ENCODE measurements around the gene SRD5A1.

The SRD5A1 gene

GRCh38 chr5:6674886-6675285, 41.6 kb downstream of the SRD5A1 start:
- DNase-seq (ENCODE audit: low read depth in 1 of 2, low spot score in 1 of 2): no peak
- H3K27me3 ChIP-seq (ENCODE audit: insufficient read depth, poor library complexity, severe bottlenecking): no peaks in the 10 kb centered on the region
- H3K27ac ChIP-seq (replicated peaks): no peak overlapping the region
- H3K4me3 ChIP-seq (replicated peaks; ENCODE audit: insufficient read depth, low read length): no peak overlapping the region
- TF ChIP-seq REST (IDR thresholded peaks at IDR 0.05; ENCODE audit: insufficient replicate concordance, low read depth): no peak
- no peak for TF ChIP-seq CTCF (IDR thresholded peaks at IDR 0.05; ENCODE audit: insufficient read depth, low read length)
- no peak for TF ChIP-seq SPI1 (IDR thresholded peaks at IDR 0.05; ENCODE audit: borderline replicate concordance, low read depth)
- no peak for TF ChIP-seq POLR2AphosphoS5 (IDR thresholded peaks at IDR 0.05; ENCODE audit: low read depth)
- TF ChIP-seq GABPA (IDR thresholded peaks at IDR 0.05; ENCODE audit: low read depth): no peak

GRCh38 chr5:6675784-6676491, 42.7 kb downstream of the SRD5A1 start:
- no peak overlapping the region for H3K4me3 ChIP-seq (replicated peaks; ENCODE audit: insufficient read depth, low read length)
- TF ChIP-seq CTCF (IDR thresholded peaks at IDR 0.05; ENCODE audit: insufficient read depth, low read length): no peak
- TF ChIP-seq POLR2AphosphoS5 (IDR thresholded peaks at IDR 0.05; ENCODE audit: low read depth): no peak
- TF ChIP-seq REST (IDR thresholded peaks at IDR 0.05; ENCODE audit: insufficient replicate concordance, low read depth): no peak
- no peak for TF ChIP-seq GABPA (IDR thresholded peaks at IDR 0.05; ENCODE audit: low read depth)
- no peak for TF ChIP-seq SPI1 (IDR thresholded peaks at IDR 0.05; ENCODE audit: borderline replicate concordance, low read depth)
- H3K27ac ChIP-seq (replicated peaks): no peak overlapping the region
- H3K27me3 ChIP-seq (ENCODE audit: insufficient read depth, poor library complexity, severe bottlenecking): no peaks in the 10 kb centered on the region
- DNase-seq (ENCODE audit: low read depth in 1 of 2, low spot score in 1 of 2): peak in 1 of 2 experiments; percentile 13

GRCh38 chr5:6676702-6677101, 43.5 kb downstream of the SRD5A1 start:
- DNase-seq (ENCODE audit: low read depth in 1 of 2, low spot score in 1 of 2): no peak
- H3K27me3 ChIP-seq (ENCODE audit: insufficient read depth, poor library complexity, severe bottlenecking): no peaks in the 10 kb centered on the region
- TF ChIP-seq SPI1 (IDR thresholded peaks at IDR 0.05; ENCODE audit: borderline replicate concordance, low read depth) (no peak), REST (IDR thresholded peaks at IDR 0.05; ENCODE audit: insufficient replicate concordance, low read depth) (no peak), POLR2AphosphoS5 (IDR thresholded peaks at IDR 0.05; ENCODE audit: low read depth) (no peak), CTCF (IDR thresholded peaks at IDR 0.05; ENCODE audit: insufficient read depth, low read length) (no peak)
- H3K27ac ChIP-seq (replicated peaks): no peak overlapping the region
- H3K4me3 ChIP-seq (replicated peaks; ENCODE audit: insufficient read depth, low read length): no peak overlapping the region

All from HL-60 (cell line).